OCI-LY1 (cell line): ENCODE data around the gene LTA.

Experiments
- CTCF ChIP-seq: fragments of 200-600 bp; sonication (generic), shearing (Covaris generic); IDR thresholded peaks from 2 replicates; pipeline ENCODE4 v1.5.1; 2017; ENCODE audit warnings: mild to moderate bottlenecking, antibody characterized with exemption, low read length, moderate library complexity, mixed read lengths
- EZH2 ChIP-seq: fragments of 200-600 bp; sonication (generic), shearing (Covaris generic); IDR thresholded peaks from 2 replicates; pipeline ENCODE4 v1.8.0; 2017; ENCODE audit warnings: borderline replicate concordance, mixed run types, mild to moderate bottlenecking, antibody characterized with exemption, low read length, moderate library complexity, mixed read lengths

DNA sequence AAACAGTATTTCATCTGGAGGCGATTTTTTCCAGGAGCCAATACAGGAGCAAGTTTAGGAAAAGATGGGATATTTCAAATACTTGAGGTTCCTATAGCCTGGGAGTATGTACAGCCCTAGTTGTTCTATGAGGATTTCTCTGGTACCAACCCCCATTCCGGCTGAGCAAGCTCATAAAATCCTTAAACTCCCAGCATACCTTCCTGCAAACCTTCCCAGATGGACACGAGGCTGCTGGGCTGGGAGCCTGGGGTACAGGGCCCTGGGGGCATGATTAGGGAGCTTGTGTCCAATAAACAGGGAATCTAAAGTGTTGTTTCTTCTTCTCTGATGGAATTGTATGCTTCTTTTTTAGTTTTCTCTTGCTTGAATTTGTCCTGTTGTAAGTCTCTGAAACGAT, 49.9 kb downstream of the LTA start:
- TF ChIP-seq CTCF (no peak), EZH2 (no peak)
